Activated T-cell treated with anti-CD3 and anti-CD28 coated beads, Interleukin-2, amount 50 U/mL, for 24 hours (primary cell): ENCODE results near the gene MINK1.
A peak's percentile ranks its signal among the peaks of the same experiment; 100 is the strongest.

Experiments used
- DNase-seq: peaks from one replicate; pipeline ENCODE4 v3.0.0-alpha.2; 2020
- H3K27ac Mint-ChIP-seq: 2 replicates; pipeline ENCODE4 v1.8.0; 2020; ENCODE audit warnings: mild to moderate bottlenecking, mixed read lengths
- H3K27me3 Mint-ChIP-seq: 2 replicates; pipeline ENCODE4 v1.8.0; 2020; ENCODE audit warnings: mixed read lengths
- H3K36me3 Mint-ChIP-seq: 2 replicates; pipeline ENCODE4 v1.8.0; 2020; ENCODE audit warnings: low read depth, mixed read lengths
- H3K4me1 Mint-ChIP-seq: 2 replicates; pipeline ENCODE4 v1.8.0; 2020; ENCODE audit warnings: low read depth, mixed read lengths
- H3K4me3 Mint-ChIP-seq: 2 replicates; pipeline ENCODE4 v1.8.0; 2020; ENCODE audit warnings: mild to moderate bottlenecking, moderate library complexity, mixed read lengths
- H3K9me3 Mint-ChIP-seq: 2 replicates; pipeline ENCODE4 v1.8.0; 2020; ENCODE audit warnings: mixed read lengths

The MINK1 gene

DNA sequence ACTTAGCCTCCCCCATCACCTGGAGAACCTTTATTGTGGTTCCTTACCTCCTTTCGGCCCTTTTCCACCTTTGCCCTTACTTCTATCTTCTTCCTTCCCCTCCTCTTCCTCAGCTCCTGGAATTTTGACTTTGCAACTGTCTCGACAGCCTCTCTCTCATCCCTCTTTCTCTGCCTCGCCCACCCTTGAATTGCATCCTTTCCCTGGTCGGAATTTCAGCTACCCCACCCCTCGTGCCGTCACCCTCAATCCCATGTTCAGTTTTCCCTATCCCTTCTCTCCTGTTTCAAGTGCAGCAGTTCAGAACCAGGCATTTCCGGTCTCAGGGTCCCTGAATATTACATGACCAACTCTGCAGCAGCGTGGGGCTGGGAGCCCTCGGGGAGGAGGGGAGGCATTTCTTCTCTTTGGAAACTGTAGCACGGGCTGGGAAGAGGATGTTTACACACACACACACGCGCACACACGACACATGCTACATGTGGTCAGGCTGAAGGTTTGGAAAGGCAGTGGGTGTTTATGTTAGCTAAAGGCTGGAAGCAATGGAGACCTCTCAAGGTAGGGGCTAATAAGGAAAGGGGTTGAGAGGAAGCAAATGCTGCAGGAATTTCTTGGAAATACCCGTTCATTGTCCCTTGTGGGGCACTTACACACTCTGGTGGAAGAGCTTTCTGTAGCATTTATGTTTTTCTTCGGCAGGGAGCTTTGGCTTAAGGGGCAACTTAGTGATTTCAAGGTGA is 971 bp downstream of the MINK1 start:
- peaks cover 43% of the 10 kb centered on the region for H3K4me1 Mint-ChIP-seq
- peak; percentile 38 for DNase-seq
- peak overlapping the region; percentile 89 for H3K27ac Mint-ChIP-seq
- H3K27me3 Mint-ChIP-seq: no peaks in the 10 kb centered on the region
- H3K36me3 Mint-ChIP-seq: peaks cover 18% of the 10 kb centered on the region
- H3K4me3 Mint-ChIP-seq: peak overlapping the region; percentile 89
- H3K9me3 Mint-ChIP-seq: no peaks in the 10 kb centered on the region

- no peak for DNase-seq
- no peaks in the 10 kb centered on the region for H3K27me3 Mint-ChIP-seq
- no peaks in the 10 kb centered on the region for H3K9me3 Mint-ChIP-seq
- peaks cover 48% of the 10 kb centered on the region for H3K4me1 Mint-ChIP-seq
- H3K27ac Mint-ChIP-seq: peak overlapping the region; percentile 89
- H3K4me3 Mint-ChIP-seq: peak overlapping the region; percentile 89
- H3K36me3 Mint-ChIP-seq: peaks cover 22% of the 10 kb centered on the region
Measured at GRCh38 chr17:4834681-4835020, 1.5 kb downstream of the MINK1 start.

DNA sequence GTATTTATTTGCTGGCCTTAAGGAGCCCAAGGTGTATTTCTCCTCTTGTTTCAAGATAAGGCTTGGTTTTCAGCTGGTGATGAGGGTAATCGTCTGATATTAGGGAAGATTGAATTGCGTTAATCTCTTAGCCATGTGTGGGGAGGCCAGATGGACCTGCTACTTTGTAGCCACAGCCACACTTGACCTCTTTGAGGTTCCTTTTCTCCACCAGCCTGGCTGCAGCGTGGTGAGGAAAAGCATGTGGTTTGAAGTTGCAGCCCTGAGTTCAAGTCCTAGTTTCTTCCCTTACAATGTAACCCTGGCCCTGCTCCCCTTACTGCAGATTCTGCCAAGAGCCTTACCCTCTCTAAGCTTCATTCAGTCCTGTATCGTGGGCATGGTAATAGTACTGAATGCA is 3.1 kb downstream of the MINK1 start:
- no peaks in the 10 kb centered on the region for H3K9me3 Mint-ChIP-seq
- peaks cover 64% of the 10 kb centered on the region for H3K4me1 Mint-ChIP-seq
- peaks cover 22% of the 10 kb centered on the region for H3K36me3 Mint-ChIP-seq
- H3K27ac Mint-ChIP-seq: no peak overlapping the region
- no peaks in the 10 kb centered on the region for H3K27me3 Mint-ChIP-seq
- no peak overlapping the region for H3K4me3 Mint-ChIP-seq
- no peak for DNase-seq

DNA sequence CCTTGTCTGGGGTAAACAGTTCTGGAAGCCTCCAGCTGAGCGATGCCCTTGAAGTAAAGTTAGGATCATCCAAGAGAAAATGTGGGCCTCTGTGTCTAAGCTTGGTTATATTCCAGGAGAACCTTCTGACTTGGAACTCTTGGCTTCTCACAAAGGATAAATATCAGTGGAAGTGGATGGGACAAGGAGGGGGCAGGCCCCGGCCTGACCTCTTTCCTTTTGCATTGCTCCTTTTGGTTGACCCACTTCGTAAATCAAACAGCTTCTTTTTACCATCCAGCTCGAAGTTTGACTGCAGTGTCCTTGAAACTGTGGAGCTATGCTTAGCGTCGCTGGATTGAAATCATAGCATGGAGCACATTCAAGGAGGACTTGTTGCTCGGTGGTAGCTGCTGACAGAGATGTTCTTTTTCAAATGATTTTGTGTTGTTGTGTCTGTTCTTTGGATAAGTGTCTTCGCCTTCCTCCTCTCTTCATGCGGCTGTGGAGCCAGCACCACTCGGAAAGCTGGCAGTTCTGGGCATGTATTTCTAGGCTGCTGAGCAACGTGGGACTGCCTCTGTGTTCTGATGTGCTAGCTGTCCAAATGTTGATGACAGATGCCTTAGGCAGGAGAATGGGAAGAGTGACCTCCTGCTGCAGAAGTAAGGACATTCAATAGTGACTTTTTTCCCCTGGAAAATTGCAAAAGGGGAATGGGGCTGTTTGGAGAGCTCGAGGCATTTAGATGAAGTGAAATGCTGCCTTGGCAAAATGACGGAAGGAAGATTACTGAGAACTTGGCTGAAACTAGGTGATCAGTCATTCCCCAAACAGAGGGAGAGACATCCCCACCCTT is 4.5 kb downstream of the MINK1 start:
- no peak for DNase-seq
- Mint-ChIP-seq H3K36me3 (peaks cover 22% of the 10 kb centered on the region), H3K27ac (no peak overlapping the region), H3K9me3 (no peaks in the 10 kb centered on the region), H3K4me1 (peaks cover 75% of the 10 kb centered on the region), H3K27me3 (no peaks in the 10 kb centered on the region), H3K4me3 (no peak overlapping the region)

- Mint-ChIP-seq H3K4me3 (no peak overlapping the region), H3K27ac (no peak overlapping the region), H3K4me1 (peaks cover 77% of the 10 kb centered on the region), H3K27me3 (no peaks in the 10 kb centered on the region), H3K9me3 (no peaks in the 10 kb centered on the region), H3K36me3 (peaks cover 22% of the 10 kb centered on the region)
- DNase-seq: no peak
Measured at GRCh38 chr17:4838309-4838785, 5.2 kb downstream of the MINK1 start.

DNA sequence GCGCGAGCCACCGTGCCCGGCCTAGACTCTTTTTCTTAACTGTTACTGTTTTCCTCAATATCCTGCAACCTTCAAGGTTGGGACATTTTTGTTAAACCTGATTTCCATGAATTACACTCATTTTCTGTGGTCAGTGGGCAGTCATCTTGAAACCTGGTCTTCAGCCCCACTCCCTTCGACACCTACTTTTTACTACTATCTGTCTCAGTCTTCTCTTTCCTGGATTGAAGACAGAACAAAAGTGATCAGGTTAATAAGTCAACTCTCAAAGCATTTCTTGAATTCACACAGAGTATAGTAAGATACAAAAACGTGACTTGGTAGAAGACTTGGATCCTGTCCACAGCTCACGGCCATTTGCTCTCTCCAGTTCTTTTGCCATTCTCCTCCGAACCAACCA is 6.1 kb downstream of the MINK1 start:
- peaks cover 76% of the 10 kb centered on the region for H3K4me1 Mint-ChIP-seq
- H3K4me3 Mint-ChIP-seq: no peak overlapping the region
- H3K27ac Mint-ChIP-seq: peak overlapping the region; percentile 22
- H3K9me3 Mint-ChIP-seq: no peaks in the 10 kb centered on the region
- no peak for DNase-seq
- H3K36me3 Mint-ChIP-seq: peaks cover 16% of the 10 kb centered on the region
- no peaks in the 10 kb centered on the region for H3K27me3 Mint-ChIP-seq

GRCh38 chr17:4839965-4840892 is 7.1 kb downstream of the MINK1 start:
- Mint-ChIP-seq H3K27me3 (no peaks in the 10 kb centered on the region), H3K4me3 (no peak overlapping the region), H3K36me3 (peaks cover 16% of the 10 kb centered on the region), H3K9me3 (no peaks in the 10 kb centered on the region), H3K4me1 (peaks cover 68% of the 10 kb centered on the region), H3K27ac (peak overlapping the region; percentile 63)
- no peak for DNase-seq

- no peak for DNase-seq
- Mint-ChIP-seq H3K27me3 (no peaks in the 10 kb centered on the region), H3K36me3 (peaks cover 16% of the 10 kb centered on the region), H3K27ac (peak overlapping the region; percentile 63), H3K9me3 (no peaks in the 10 kb centered on the region), H3K4me3 (no peak overlapping the region), H3K4me1 (peaks cover 61% of the 10 kb centered on the region)
Measured at GRCh38 chr17:4840893-4841242, 7.7 kb downstream of the MINK1 start.

DNA sequence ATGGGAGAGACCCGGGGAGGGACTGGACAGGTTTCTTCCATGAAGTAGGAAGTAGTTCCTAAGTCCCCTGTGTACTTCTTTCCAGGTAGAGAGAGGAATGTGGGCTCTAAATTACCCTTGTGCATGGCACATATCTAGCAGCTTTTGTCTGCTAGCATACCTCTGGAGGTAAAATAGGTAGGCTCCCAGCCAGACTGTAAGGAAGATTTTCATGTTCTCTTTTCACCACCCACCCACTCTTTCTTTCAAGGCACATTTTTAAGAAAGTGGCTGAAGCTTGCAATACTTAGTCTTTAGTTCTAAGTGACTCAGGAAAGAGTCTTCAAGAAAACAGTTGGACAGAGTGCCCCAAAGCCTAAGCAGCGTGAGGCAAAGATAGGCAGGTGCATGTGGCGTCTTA is 9.2 kb downstream of the MINK1 start:
- Mint-ChIP-seq H3K27me3 (no peaks in the 10 kb centered on the region), H3K4me1 (peaks cover 59% of the 10 kb centered on the region), H3K4me3 (no peak overlapping the region), H3K27ac (peak overlapping the region; percentile 31), H3K36me3 (peaks cover 23% of the 10 kb centered on the region), H3K9me3 (no peaks in the 10 kb centered on the region)
- no peak for DNase-seq

GRCh38 chr17:4843321-4844000 is 10.3 kb downstream of the MINK1 start:
- H3K4me1 Mint-ChIP-seq: peaks cover 51% of the 10 kb centered on the region

DNA sequence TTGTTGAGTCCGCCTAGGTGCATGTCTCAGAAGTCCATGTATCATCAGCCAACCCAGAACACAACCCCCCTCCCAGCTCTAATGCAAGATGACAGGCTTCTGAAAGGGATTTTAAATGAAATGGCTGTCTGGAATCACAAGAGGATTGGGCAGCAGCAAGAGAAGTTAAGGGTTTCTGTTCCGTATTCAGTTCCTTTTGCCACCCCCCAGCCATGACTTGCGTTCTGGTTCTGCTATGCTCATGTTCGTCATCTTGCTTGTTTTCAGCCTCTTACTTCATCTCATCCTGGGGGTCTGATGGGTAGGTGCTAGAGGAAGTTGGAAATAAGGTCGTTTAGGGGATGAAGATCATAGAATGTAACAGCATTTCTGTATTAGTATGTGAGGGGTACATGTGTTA is 12.0 kb downstream of the MINK1 start:
- peaks cover 8% of the 10 kb centered on the region for H3K36me3 Mint-ChIP-seq
- peaks cover 48% of the 10 kb centered on the region for H3K4me1 Mint-ChIP-seq
- H3K27ac Mint-ChIP-seq: no peak overlapping the region
- H3K27me3 Mint-ChIP-seq: no peaks in the 10 kb centered on the region
- no peak for DNase-seq
- H3K9me3 Mint-ChIP-seq: no peaks in the 10 kb centered on the region
- no peak overlapping the region for H3K4me3 Mint-ChIP-seq

More at GRCh38 chr17:4843321-4844000, 10.3 kb downstream of the MINK1 start:
- no peaks in the 10 kb centered on the region for H3K9me3 Mint-ChIP-seq
- no peak overlapping the region for H3K27ac Mint-ChIP-seq
- DNase-seq: no peak
- no peaks in the 10 kb centered on the region for H3K27me3 Mint-ChIP-seq
- peaks cover 16% of the 10 kb centered on the region for H3K36me3 Mint-ChIP-seq
- H3K4me3 Mint-ChIP-seq: no peak overlapping the region

DNA sequence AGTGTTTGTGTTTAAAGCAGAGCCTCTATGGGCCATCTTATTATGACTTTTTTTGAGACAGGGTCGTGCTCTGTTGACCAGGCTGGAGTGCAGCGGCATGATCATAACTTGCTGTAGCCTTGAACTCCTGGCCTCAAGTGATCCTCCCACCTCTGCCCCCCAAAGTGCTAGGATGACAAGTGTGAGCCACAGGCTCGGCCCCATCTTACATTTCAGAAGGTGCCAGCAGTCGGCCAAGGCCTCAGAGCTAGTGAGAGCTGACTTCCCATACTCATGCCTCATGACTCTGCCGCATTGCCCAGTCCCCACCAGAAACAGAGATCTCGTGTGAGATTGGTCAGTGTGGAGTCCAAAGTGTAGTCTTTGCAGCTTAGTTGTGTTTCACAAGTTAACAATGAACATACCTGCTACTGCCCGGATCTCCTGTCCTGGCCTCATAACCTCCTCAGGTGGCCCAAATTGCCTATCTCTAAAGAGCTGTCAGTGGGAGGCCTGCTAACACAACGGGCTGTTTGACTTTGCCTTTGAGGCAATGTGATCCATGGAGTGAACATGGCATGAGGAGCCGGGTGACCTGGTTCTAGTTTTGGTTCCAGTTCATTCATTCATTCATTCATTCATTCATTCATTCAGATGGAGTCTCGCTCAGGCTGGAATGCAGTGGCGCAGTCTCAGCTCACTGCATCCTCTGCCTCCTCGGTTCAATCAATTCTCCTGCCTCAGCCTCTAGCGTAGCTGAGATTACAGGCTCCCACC is 13.7 kb downstream of the MINK1 start:
- Mint-ChIP-seq H3K4me3 (no peak overlapping the region), H3K27me3 (no peaks in the 10 kb centered on the region), H3K27ac (no peak overlapping the region), H3K9me3 (no peaks in the 10 kb centered on the region), H3K36me3 (peaks cover 8% of the 10 kb centered on the region), H3K4me1 (peaks cover 43% of the 10 kb centered on the region)
- DNase-seq: no peak

- Mint-ChIP-seq H3K27ac (no peak overlapping the region), H3K4me3 (no peak overlapping the region), H3K4me1 (peaks cover 41% of the 10 kb centered on the region), H3K27me3 (no peaks in the 10 kb centered on the region), H3K9me3 (peaks cover 5% of the 10 kb centered on the region), H3K36me3 (peaks cover 11% of the 10 kb centered on the region)
- DNase-seq: no peak
Measured at GRCh38 chr17:4849011-4849536, 15.9 kb downstream of the MINK1 start.
